Neuronal stem cell (in vitro differentiated cells): ENCODE results near the gene TAX1BP1.

Experiments
- DNase-seq: peaks from one replicate; pipeline ENCODE4 v3.0.0-alpha.2; 2013; ENCODE audit warnings: low spot score
- H2AFZ ChIP-seq: one replicate; pipeline ENCODE4 v1.6.1; 2013; ENCODE audit warnings: mild to moderate bottlenecking, low read length, inconsistent platforms
- H2AK5ac ChIP-seq: 2 replicates; pipeline ENCODE4 v1.6.1; 2013; ENCODE audit warnings: low read depth, mild to moderate bottlenecking, inconsistent platforms, low read length, moderate library complexity, mixed read lengths
- H2BK120ac ChIP-seq: 2 replicates; pipeline ENCODE4 v1.6.1; 2013; ENCODE audit warnings: low read depth, mild to moderate bottlenecking, inconsistent platforms, low read length, moderate library complexity, mixed read lengths
- H2BK12ac ChIP-seq: one replicate; pipeline ENCODE4 v1.6.1; 2013; ENCODE audit warnings: low read length, inconsistent platforms
- H2BK15ac ChIP-seq: 2 replicates; pipeline ENCODE4 v1.6.1; 2013; ENCODE audit warnings: mild to moderate bottlenecking, low read length, inconsistent platforms, mixed read lengths
- H2BK5ac ChIP-seq: one replicate; pipeline ENCODE4 v1.6.1; 2013; ENCODE audit warnings: inconsistent platforms, mild to moderate bottlenecking, low read length, moderate library complexity
- H3K14ac ChIP-seq: one replicate; pipeline ENCODE4 v1.6.1; 2013; ENCODE audit warnings: low read length, inconsistent platforms
- H3K18ac ChIP-seq: 2 replicates; pipeline ENCODE4 v1.6.1; 2013; ENCODE audit warnings: low read length, inconsistent platforms
- H3K23ac ChIP-seq: 2 replicates; pipeline ENCODE4 v1.6.1; 2013; ENCODE audit warnings: low read depth, mild to moderate bottlenecking, mixed read lengths, low read length, inconsistent platforms; ENCODE audit not compliant: poor library complexity
- H3K27ac ChIP-seq: replicated peaks from 3 replicates; pipeline ENCODE4 v1.5.1; 2013; ENCODE audit warnings: low read length, inconsistent platforms
- H3K27me3 ChIP-seq, 3 experiments: 2 replicates each; pipeline ENCODE4 v1.6.1; 2013; ENCODE audit warnings: low read length in 3 of 3, mild to moderate bottlenecking in 2 of 3, inconsistent platforms in 1 of 3, low read depth in 1 of 3, mixed read lengths in 1 of 3, moderate library complexity in 1 of 3; ENCODE audit not compliant: control insufficient read depth in 3 of 3, insufficient read depth in 3 of 3
- H3K36me3 ChIP-seq, 2 donors: replicated peaks in 1 of 2; 2 replicates each; pipeline ENCODE4 v1.6.1; 2013; ENCODE audit warnings: low read length in 2 of 2; ENCODE audit not compliant: control insufficient read depth in 2 of 2, insufficient read depth in 2 of 2
- H3K4ac ChIP-seq: 2 replicates; pipeline ENCODE4 v1.6.1; 2013; ENCODE audit warnings: inconsistent platforms, mild to moderate bottlenecking, low read length, moderate library complexity
- H3K4me1 ChIP-seq, 2 donors: 1 replicate in 1 of 2; 2 replicates in 1 of 2; pipeline ENCODE4 v1.6.1; 2013; ENCODE audit warnings: low read length in 2 of 2, low read depth in 1 of 2; ENCODE audit not compliant: control insufficient read depth in 2 of 2, insufficient read depth in 1 of 2
- H3K4me2 ChIP-seq: one replicate; pipeline ENCODE4 v1.6.1; 2013; ENCODE audit warnings: mild to moderate bottlenecking, low read length, inconsistent platforms; ENCODE audit not compliant: insufficient read depth, poor library complexity, severe bottlenecking
- H3K4me3 ChIP-seq, 2 donors: 2 replicates each; pipeline ENCODE4 v1.5.1; 2013; ENCODE audit warnings: low read length in 2 of 2, mild to moderate bottlenecking in 2 of 2, inconsistent platforms in 1 of 2, moderate library complexity in 1 of 2
- H3K79me1 ChIP-seq: one replicate; pipeline ENCODE4 v1.6.1; 2013; ENCODE audit warnings: low read depth, mild to moderate bottlenecking, inconsistent platforms, low read length, moderate library complexity
- H3K9ac ChIP-seq: one replicate; pipeline ENCODE4 v1.6.1; 2013; ENCODE audit warnings: mild to moderate bottlenecking, low read depth, low read length, inconsistent platforms; ENCODE audit not compliant: poor library complexity
- H3K9me3 ChIP-seq, 2 donors: replicated peaks in 1 of 2; 2 replicates each; pipeline versions ENCODE3 to v1.6.1; 2013; ENCODE audit warnings: low read length in 2 of 2, mild to moderate bottlenecking in 2 of 2, inconsistent platforms in 1 of 2, low read depth in 1 of 2, mixed read lengths in 1 of 2, moderate library complexity in 1 of 2; ENCODE audit not compliant: control insufficient read depth in 2 of 2, insufficient read depth in 1 of 2
- H4K8ac ChIP-seq: one replicate; pipeline ENCODE4 v1.6.1; 2013; ENCODE audit warnings: low read depth, mild to moderate bottlenecking, inconsistent platforms, low read length, moderate library complexity
- H4K91ac ChIP-seq: one replicate; pipeline ENCODE4 v1.6.1; 2013; ENCODE audit warnings: low read length, low read depth, mild to moderate bottlenecking, inconsistent platforms; ENCODE audit not compliant: poor library complexity
- WGBS, 2 donors: extraction: QIAGEN DNeasy Blood & Tissue Kit; methylation state at CpG; one replicate each; pipeline ENCODE4 v1.1.7; 2013; ENCODE audit warnings: missing lambda C conversion rate in 2 of 2, mixed read lengths in 1 of 2; ENCODE audit not compliant: insufficient read length in 2 of 2, insufficient replicate concordance in 1 of 2; ENCODE audit errors: extremely low coverage in 2 of 2; 5-methylcytosine and 5-hydroxymethylcytosine counted together

The TAX1BP1 gene

DNA sequence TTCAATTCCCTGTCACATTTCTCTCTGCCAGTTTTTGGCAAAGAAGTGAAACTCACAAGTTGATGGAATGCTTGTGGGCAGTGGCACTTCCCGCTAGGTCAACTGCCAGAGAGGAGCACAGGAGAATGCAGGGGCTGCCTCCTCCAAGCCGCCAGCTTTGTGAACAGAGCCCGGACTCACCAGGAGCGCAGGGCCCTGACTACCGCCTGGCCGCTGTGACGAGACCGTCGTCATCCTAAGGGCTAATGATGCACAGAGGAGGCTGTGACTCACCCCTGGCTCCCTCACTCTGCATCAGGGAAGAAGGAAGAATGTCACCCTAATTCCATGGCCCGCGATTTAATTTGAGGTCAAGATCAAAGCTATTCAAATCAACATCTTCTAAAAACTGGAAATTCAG is 123.9 kb downstream of the TAX1BP1 start:
- no peak for DNase-seq
- no CpG with 5 or more reads among the region's 11 CpGs for WGBS, 2 donors
- H3K27me3 ChIP-seq = no peaks in the 10 kb centered on the region

GRCh38 chr7:27866256-27866655 is 126.3 kb downstream of the TAX1BP1 start:
- Histone ChIP-seq H3K23ac (no peak overlapping the region), H3K9ac (no peak overlapping the region), H3K4me1 (peaks cover 2 to 3% of the 10 kb centered on the region in 2 donors), H2AK5ac (no peak overlapping the region), H2BK120ac (no peak overlapping the region), H3K79me1 (no peaks in the 10 kb centered on the region), H3K4me3 (no peak overlapping the region), H3K4ac (no peak overlapping the region), H3K27me3 (no peaks in the 10 kb centered on the region), H4K8ac (no peak overlapping the region), H2BK12ac (no peak overlapping the region), H2BK5ac (no peak overlapping the region), H2AFZ (no peak overlapping the region), H2BK15ac (no peak overlapping the region), H3K9me3 (no peaks in the 10 kb centered on the region), H3K36me3 (no peaks in the 10 kb centered on the region), H3K18ac (no peak overlapping the region), H4K91ac (no peak overlapping the region), H3K4me2 (no peak overlapping the region), H3K27ac (no peak overlapping the region), H3K14ac (no peak overlapping the region)
- no peak for DNase-seq
- no CpG with 5 or more reads among the region's 2 CpGs for WGBS, 2 donors

More for the DNA sequence above, 123.9 kb downstream of the TAX1BP1 start:
- Histone ChIP-seq H2BK12ac (no peak overlapping the region), H2AK5ac (no peak overlapping the region), H4K91ac (no peak overlapping the region), H2BK120ac (no peak overlapping the region), H3K23ac (no peak overlapping the region), H3K9ac (no peak overlapping the region), H3K4me1 (peaks cover 2 to 3% of the 10 kb centered on the region in 2 donors), H3K18ac (no peak overlapping the region), H2BK15ac (no peak overlapping the region), H3K4ac (no peak overlapping the region), H3K14ac (no peak overlapping the region), H3K27ac (no peak overlapping the region), H2AFZ (no peak overlapping the region), H3K4me3 (no peak overlapping the region), H3K36me3 (no peaks in the 10 kb centered on the region), H4K8ac (no peak overlapping the region), H3K79me1 (no peaks in the 10 kb centered on the region), H3K4me2 (no peak overlapping the region), H3K9me3 (no peaks in the 10 kb centered on the region), H2BK5ac (no peak overlapping the region)

- Histone ChIP-seq H3K9me3 (no peaks in the 10 kb centered on the region), H4K8ac (no peak overlapping the region), H2BK12ac (no peak overlapping the region), H3K9ac (no peak overlapping the region), H3K4ac (no peak overlapping the region), H3K4me1 (peaks cover 2 to 3% of the 10 kb centered on the region in 2 donors), H3K27ac (no peak overlapping the region), H3K4me2 (no peak overlapping the region), H3K14ac (no peak overlapping the region), H3K36me3 (no peaks in the 10 kb centered on the region), H2BK120ac (no peak overlapping the region), H2AK5ac (no peak overlapping the region), H3K79me1 (no peaks in the 10 kb centered on the region), H2BK5ac (no peak overlapping the region), H3K23ac (no peak overlapping the region), H3K18ac (no peak overlapping the region), H2AFZ (no peak overlapping the region), H4K91ac (no peak overlapping the region), H3K4me3 (no peak overlapping the region), H2BK15ac (no peak overlapping the region), H3K27me3 (no peaks in the 10 kb centered on the region)
- WGBS, 2 donors = no CpG with 5 or more reads among the region's 17 CpGs
- DNase-seq = no peak
Measured at GRCh38 chr7:27866828-27867672, 127.1 kb downstream of the TAX1BP1 start.

DNA sequence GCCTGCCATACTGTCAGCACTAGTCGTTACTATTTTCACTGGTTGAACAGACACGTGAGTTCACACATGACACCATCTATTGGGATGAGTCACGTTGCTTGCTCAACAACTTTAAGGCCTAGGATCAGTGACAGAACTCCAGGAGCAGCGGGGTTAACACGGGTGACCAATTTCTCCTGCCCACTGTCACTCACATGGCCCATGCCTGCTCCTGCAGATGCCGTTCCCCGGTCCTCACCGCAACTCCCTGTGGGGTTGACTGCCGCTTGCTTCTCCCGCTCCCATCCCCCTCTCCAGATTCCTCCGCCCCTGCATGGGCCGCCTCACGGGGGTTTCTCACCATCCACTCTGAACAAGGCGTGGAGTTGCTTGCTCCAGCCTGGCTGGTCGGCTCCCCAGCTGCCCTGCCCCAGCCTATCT is 128.2 kb downstream of the TAX1BP1 start:
- H3K4me3 ChIP-seq = no peak overlapping the region
- H2BK15ac ChIP-seq = no peak overlapping the region
- no peak for DNase-seq
- H3K27ac ChIP-seq = no peak overlapping the region
- H3K18ac ChIP-seq = no peak overlapping the region
- H3K27me3 ChIP-seq = no peaks in the 10 kb centered on the region
- H2BK5ac ChIP-seq = no peak overlapping the region
- no peak overlapping the region for H3K9ac ChIP-seq
- no peak overlapping the region for H3K23ac ChIP-seq
- no peaks in the 10 kb centered on the region for H3K79me1 ChIP-seq
- peaks cover 2 to 3% of the 10 kb centered on the region in 2 donors for H3K4me1 ChIP-seq
- H4K8ac ChIP-seq = no peak overlapping the region
- WGBS, 2 donors = no CpG with 5 or more reads among the region's 15 CpGs
- H2AK5ac ChIP-seq = no peak overlapping the region
- no peak overlapping the region for H2AFZ ChIP-seq
- no peaks in the 10 kb centered on the region for H3K9me3 ChIP-seq
- no peak overlapping the region for H2BK120ac ChIP-seq
- H3K36me3 ChIP-seq = no peaks in the 10 kb centered on the region
- H3K4ac ChIP-seq = no peak overlapping the region
- no peak overlapping the region for H3K4me2 ChIP-seq
- H3K14ac ChIP-seq = no peak overlapping the region
- H4K91ac ChIP-seq = no peak overlapping the region
- no peak overlapping the region for H2BK12ac ChIP-seq
